NCI-H187 (cell line): Measurements from ENCODE around the gene RILPL1.
"Not testable (repeated sequence)": the region's sequence is repeated elsewhere in the genome, so short reads cannot be mapped to it uniquely, and the experiment has no call there.

Experiments
- DNase-seq, 2 experiments: peaks; one replicate each; lab custom pipeline; 2025; lab: John Stamatoyannopoulos, UW

The RILPL1 gene

DNA sequence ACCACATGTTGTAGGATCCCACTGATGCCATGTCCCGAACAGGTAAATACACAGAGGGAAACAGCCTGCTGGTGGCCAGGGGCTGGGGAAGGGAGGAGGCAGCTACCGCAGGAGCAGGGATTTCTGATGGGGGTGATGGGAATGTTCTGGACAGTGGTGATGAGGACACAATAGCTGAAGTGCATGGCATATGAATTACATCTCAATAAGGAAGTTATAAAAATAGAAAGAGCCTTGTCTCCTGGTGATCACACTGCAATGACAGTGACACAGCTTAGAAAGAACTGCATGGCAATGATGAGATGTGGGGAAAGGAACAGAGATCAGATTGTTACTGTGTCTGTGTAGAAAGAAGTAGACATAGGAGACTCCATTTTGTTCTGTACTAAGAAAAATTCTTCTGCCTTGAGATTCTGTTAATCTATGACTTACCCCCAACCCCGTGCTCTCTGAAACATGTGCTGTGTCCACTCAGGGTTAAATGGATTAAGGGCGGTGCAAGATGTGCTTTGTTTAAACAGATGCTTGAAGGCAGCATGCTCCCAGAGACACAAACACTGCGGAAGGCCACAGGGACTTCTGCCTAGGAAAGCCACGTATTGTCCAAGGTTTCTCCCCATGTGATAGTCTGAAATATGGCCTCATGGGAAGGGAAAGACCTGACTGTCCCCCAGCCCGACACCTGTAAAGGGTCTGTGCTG, 41.0 kb downstream of the RILPL1 start:
- not testable (repeated sequence) for DNase-seq

DNA sequence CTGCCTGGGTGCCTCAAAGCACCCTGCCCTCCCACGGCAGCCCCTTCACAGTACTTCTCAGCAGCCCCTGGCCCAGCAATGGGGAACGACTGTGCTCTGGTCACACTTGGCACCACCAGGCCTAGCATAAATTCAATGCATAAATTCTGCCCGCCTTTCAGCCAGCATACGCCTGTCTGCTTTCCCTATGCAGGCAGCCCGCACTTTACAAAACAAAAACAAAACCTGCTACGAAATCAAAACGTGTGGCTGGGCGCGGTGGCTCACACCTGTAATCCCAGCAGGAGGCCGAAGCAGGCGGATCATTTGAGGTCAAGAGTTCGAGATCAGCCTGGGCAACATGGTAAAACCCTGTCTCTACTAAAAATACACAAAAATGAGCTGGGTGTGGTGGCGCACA, 42.0 kb downstream of the RILPL1 start:
- DNase-seq, result no peak

DNA sequence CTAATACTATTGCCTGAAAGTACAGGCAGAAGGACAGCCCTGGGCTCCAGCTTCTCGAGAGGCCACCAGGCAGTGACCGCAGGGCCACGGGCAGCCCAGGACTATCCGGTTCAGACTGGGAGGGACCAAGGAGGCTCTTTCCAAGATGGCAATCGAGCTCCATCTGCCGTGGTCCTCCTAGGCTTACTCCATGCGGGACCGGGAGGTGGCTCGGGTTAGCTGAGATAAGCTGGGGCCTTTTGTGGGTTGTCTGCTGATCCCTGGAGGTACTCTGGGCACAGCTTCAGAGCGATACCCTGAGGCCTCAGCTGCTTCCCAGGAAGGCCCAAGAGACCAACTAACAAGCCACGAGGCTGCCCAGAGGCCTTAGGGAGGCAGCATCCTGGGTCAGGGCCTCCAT, 42.5 kb downstream of the RILPL1 start:
- no peak for DNase-seq

DNA sequence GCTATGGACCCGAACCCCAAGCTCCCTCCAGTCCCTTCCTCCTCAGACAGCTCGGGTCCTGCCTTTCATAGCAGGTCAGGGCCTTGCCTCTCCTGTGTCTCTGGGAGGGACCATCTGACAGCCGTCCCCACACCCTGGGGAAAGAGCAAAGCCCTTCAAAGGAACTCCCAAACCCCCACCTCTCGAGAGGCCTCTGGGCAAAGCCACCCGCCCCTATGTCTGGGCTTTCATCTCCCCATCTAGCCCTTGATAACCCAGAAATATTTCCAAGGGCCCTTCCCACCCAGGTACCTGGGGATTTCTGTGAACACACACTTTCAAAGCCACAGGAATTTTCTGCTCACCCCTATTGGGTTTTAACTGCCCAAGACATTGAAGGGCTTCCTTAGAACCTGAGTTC, 43.4 kb downstream of the RILPL1 start:
- DNase-seq, result no peak

DNA sequence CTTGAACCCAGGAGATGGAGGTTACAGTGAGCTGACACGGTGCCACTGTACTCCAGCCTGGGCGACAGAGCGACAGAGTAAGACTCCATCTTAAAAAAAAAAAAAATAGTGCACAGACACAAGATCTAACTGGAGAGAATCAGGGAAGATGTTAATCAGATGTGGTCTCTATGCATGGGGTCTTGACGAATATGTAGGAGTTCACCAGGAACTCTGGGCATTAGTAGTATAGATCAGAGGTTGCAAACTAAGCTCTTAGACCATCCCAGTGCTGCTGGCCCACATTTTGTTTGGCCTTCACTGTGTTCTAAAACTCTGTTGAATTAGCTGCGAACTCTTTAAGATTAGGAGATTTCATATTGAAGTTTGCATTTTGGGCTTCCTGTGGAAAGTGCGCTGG, 43.9 kb downstream of the RILPL1 start:
- no peak for DNase-seq

DNA sequence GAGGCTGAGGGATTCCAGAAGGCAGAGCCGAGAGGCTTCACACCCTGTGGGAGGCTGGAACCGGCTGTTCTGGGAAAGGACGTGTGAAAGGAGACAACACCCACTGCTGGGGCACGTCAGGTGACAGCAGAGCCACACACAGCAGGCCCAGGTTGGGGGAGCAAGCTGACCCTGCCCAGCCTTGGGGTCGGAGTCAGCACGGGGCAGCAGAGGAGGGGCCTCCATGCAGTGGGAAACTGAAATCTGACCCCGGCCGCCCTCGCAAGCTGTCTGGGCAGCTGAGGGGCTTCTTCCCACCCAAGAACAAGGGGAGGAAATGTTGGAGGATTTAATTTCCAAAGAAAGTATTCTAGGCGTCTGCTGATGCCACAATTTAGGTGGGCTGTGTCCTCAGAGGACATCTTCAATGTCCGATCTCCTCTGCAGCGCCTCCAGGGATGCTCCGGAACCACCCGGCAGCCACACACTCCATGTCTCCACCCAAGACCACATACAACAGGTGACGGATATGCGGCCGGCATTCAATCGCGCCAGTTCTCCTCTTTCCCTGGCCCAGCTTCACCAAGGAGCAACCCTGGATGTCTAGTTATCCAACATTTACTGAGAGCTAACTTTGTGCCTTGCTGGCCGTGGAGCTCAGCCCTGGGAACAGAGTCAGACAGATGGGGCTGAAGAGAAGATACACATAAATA, 44.8 kb downstream of the RILPL1 start:
- no peak for DNase-seq

DNA sequence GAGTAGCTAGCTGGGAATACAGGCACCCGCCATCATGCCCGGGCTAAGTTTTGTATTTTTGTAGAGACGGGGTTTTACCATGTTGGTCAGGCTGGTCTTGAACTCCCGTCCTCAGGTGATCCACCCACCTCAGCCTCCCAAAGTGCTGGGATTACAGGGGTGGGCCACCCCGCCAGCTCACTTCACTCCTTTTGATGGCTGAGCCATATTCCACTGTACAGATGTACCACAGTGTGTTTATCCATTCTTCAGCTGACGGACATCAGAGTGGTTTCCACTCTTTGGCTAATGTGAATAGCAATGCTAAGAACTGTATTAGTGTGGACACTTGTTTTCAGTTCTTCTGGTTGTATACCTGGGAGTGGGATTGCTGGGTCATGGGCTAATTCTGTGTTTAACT, 46.1 kb downstream of the RILPL1 start:
- no peak for DNase-seq

DNA sequence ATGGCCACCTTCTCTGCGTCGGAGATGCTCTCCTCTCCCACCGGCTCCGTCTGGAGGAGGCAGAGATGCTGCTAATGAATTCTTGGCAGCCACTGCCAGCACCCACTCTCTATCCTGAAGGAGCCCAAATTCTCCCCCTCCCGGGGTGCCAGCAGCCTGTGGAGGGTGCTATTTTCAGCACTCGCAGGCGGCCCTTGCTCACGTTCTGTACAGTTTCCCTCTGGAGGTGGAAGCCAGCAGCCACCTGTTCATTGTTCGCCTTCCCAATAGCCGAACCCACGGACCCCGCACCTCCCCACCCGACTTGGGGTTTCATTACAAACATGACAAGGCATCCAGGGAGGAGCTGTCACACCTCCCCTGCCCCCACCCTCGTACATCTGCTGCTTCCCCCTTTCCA, 47.8 kb downstream of the RILPL1 start:
- no peak for DNase-seq

DNA sequence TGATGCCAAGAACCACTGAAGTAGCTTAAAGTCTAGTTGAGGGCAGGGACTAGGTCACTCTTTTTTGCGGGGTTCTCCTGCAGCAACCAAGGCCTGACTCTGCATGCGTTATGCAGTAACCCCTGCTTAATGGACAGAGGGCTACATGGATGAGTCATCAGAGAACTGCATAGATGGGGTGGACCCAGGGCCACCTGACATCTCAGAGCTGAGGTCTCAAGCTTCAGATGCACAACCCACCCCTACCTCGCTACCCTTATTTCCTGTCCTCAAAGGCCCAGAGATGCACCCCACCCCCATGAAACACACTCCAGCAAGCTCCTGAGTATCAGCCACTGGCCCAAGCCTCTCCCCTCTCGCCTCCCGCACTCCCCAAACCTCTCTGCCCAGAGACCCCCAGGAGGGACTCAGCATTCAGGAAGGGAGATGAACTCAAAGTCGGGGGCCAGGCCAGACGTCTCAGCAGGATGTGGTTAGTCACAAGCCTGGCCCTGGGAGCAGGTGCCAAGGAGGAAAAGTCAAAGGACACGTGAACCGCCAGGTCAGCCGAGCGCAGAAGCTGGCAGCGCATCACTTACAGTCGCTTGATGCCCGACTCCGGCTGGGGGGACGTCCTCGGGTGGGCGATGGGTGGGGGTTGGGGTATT, 49.8 kb downstream of the RILPL1 start:
- no peak for DNase-seq

DNA sequence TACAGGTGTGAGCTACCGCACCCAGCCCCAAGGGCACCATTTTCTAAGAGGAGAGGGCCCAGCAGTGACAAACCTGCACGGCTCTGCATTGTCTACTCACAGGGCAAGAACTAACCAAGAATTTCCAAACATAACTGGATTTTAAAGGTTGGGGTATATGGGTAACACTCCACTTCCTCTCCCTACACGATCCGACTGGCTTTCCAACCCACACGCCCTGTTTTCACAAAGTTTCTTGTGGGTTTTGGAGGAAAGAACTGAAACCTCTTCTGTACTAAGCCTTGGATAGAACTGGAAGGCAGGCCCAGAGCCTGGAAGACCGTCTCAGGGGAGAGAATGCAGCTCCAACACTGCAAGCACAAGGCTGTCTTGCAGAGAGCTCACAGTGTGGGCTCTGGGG, 50.6 kb downstream of the RILPL1 start:
- no peak for DNase-seq

DNA sequence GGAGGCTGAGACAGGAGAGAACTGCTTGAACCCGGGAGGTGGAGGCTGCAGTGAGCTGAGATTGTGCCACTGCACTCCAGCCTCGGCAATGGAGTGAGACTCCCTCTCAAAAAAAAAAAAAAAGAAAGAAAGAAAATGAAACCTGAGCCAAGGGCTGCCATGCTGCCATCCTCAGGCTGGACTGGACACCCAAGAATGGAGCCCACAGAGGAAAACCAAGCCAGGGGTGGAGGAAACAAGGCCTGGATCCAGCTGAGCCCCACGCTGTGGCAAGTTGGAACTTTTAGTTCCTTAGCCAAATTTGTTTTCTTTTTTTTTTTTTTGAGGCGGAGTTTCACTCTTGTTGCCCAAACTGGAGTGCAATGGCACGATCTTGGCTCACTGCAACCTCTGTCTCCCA, 52.3 kb downstream of the RILPL1 start:
- DNase-seq, result not testable (repeated sequence)

DNA sequence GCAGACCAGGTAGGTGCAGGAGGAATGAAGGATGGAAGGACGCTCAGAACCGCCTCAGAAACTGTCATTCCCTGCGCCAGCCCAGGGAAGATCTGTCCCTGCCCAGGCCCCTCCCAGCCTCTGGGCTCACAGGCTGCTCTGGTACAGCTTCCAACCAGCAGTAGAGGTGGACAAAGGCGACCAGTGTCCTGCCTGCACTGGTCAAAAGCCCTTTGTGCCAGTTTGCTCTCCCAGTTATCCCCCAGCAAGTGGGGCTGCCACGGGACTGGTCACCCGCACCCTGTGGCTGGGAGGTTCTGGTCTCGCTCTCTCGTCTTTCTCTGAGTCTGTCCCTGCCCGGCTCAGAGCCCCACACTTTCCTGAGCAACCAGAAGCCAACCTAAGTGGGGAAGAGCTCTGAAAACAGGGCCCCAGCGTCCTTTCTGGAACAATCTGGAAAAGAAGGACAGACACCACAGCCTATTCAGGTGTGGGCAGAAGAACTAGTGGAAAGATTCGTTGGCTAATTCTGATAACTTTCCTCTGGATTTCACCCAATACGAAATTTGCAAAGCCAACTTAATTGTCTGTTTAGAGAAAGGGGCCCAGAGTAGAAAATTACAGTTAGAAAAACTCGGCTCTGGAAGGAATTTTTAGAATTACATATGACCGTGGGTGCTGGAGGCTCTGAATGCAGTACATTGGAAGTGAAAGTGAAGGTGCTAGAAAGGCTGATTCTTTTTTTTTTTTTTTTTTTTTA, 53.9 kb downstream of the RILPL1 start:
- DNase-seq, result no peak

DNA sequence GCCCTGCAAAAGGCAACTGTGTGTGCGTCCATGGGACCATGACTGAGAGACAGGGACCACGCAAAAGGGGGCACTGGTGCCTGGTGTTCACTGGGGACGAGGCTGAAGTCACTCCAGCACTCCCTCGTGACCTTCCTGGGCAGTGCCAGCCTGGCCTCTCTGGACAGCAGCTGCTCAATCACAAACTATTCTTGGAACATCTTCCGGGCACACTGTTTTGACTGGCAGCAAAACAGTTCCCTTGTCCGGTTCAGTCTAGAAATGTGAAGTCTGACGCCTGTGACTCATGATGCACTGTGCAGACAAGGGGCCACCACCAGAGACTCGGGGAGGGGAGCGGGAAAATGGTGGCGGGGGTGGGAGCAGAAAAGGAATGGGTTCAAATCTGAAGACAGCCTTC, 54.8 kb downstream of the RILPL1 start:
- no peak for DNase-seq

DNA sequence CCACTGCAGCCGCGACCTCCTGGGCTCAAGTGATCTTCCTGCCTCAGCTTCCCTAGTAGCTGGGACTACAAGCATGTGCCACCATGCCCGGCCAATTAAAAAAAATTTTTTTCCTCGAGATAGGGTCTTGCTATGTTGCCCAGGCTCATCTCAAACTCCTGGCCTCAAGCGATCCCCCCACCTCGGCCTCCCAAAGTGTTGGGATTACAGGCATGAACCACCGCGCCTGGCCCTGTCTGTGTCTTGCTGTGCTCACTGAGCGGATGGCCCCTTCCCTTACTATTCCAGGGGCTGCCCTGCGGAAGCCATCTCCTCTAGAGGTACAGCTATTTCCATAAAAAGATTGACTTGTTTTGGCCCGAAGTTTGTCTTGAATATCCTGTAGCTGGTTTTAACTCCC, 55.5 kb downstream of the RILPL1 start:
- DNase-seq, result no peak

DNA sequence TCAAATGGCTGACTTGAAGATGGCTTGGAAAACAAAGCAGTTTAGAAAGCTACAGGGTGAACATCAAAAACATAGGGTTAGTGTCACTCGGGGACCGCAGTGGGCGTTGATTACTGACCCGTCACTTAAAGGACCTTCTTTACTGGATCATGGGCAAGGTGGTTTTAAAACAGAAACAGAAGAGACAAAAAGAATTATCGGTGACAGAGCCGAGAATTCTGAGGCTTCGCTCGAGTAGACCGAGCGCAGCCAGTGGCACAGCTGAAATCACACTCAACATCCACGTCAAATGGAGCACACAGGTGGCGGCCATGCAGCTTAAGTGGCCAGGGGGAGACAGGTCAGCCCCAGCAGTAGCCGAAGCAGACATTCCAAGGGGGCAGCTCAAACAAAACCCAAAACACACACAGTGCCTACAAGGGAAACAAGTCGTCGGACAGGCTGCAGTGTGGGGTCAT, 58.2 kb downstream of the RILPL1 start:
- no peak for DNase-seq

DNA sequence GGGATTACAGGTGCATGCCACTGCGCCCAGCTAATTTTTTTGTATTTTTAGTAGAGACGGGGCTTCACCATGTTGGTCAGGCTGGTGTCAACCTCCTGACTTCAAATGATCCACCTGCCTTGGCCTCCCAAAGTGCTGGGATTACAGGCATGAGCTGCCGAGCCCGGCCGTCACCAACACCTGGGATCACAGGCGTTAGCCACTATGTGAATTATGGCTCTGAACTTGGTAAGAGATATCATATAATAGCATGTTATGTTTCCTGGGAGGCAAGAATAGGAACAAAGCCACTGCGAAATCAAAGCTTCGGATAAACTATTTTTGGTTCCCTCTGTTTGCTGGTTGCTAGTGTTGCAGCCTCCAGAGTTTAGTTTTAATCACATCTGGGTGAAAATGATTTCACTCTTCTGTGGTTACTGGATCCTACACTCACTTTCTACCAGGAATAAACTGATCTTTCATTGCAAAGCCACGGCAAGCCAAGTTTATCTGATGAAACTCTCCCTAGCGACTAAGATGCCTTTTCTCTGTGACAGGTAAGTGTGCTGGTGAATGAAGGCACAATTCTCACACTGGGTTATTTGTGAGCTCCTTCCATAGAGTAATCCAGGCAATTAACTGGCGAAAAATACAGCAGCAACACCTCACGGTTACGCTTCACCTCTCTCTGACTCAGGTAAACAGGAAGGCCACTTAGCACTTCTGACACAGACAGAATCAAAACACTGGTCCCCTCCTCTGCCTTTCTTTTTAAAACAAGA, 58.9 kb downstream of the RILPL1 start:
- no peak for DNase-seq

DNA sequence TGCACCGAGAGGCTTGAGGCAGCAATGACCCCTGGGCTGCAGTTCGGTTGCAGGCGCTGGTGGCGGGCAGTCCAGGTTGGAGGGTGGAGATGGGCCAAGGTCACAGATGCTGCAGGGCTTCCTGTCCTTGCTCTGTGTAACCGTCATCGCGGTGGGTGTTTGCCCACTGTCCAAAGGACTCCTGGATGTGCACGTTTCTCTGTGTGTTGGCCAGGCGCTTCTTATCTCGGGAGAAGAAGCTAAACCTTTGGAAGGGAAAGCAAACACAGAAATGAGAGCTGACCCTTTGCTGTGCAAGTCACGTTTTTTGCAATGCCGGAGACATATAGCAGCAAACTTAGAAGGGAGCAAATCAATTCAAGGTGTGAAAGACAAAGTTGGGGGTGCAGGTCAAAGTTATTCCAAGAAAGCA, 61.1 kb downstream of the RILPL1 start:
- DNase-seq, result no peak

DNA sequence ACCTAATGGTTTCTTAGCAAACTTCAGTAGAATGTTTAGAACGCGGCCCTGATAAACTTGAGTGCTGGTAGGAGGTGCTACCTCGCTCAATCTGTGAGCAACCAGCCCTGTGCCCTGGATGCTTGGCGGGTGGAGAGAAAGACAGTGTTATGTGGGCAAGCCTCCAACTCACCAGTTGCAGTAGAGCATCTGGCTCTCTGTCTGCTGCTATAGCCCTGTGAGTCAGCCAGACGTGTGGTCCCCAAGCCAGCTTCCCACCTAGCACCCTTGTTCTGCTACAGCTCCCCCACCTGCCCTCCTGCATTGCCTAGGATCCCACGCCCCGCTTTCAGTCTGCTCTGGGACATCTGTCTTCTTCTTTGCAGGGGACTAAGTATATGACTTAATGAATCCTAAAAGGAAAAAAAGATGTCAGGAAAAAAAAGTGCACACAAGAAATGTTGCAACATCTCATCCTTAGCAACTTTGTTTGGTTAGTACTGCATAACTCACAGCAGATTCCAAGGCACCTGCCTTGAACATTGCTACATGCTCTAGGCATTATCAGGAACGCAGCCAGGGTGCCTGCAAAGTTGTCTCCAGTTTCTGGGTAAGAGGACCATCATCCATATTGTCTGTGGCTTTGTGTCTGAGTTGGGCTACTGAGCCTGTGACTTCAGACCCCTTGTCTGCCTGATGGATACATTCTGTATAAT, 62.0 kb downstream of the RILPL1 start:
- no peak for DNase-seq

DNA sequence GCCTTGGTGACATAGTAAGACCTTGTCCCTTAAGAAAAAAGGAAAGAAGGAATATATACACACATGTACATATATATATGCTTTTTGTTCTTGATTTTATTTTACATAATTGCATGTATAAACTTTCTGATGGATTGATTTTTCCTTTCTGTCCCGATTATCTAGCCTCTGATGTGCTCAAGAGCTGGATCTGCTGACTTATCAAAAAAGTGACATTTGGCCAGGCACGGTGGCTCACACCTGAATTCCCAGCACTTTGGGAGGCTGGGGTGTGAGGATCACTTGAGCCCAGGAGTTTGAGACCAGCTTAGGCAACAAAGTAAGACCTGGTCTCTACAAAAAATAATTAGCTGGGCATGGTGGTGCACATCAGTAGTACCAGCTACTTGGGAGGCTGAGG, 63.5 kb downstream of the RILPL1 start:
- DNase-seq, result no peak

DNA sequence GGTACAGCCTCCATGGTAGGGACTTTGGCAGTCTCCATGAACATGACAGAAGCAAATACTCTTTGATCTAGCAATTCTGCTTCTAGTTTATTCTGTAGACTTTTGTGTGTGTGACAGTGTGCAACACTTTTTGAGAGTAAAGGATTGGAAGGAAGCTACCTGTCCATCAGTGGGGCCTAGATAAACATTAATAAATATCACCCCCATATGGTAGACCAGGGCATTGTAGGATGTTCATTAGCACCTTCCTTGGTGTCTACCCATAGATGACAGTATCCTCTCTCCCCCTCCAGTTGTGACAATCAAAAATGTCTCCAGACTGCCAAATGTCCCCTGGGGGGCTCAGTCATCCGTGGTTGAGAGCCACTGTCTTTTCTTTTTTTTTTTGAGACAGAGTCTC, 64.7 kb downstream of the RILPL1 start:
- DNase-seq, result no peak

DNA sequence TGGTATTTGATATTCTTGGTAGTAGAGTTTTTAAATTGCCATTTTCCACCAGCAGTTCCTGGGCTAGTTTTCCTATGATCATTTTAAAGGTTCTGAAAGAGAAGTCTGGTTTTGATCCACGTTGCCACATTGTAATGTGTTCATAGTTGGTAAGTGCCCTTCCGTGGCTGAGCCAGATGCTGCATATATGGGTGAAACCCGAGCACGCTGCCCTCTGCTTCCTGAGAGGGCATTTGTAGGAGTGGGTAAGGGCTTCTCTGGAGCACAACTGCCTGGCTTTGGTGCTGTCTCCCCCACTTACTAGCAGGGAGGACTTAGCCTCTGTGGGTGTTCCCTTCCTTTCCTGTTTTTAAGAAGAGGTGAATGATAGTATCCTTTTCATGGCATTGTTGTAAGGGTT, 68.4 kb downstream of the RILPL1 start:
- no peak for DNase-seq
